ENCODE measurements around the gene RERE.

DNA sequence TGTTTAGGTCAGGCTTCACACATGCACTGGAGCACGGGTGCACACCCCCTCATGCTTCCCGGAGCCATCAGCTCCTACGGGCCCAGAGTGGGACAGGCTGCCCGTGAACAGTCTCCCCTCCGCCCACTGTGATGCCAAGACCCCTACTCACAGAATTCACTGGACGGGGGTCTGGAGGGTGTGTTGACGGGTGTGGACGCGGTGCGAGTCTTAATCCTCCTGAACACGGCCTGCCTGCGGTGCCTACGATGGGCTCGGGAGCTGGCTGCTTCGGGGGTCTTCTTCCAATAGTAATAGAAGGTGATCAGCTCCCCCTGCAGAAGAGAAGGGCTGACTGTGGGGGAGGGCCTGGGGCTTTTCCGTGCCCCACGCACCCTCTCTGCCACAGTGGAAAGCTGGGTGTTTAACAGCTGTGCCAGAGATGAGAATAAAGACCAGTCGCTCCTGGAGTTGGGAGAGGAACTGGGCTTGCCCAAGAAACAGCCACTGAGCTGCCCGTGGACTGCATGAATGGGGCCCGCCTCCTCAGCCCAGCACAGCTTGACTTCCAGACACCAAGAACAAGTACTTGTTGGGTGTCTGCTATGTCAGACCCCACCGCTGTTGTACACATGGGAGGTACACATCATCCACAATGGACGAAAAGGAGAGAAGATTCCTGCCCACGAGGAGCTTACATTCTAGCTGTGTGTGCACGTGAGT lies 451.6 kb downstream of the RERE start:
- TF ChIP-seq BHLHE40 (IDR thresholded peaks at IDR 0.05; ENCODE audit: borderline replicate concordance) (no peak), FOXM1 (IDR thresholded peaks at IDR 0.05; ENCODE audit: borderline replicate concordance) (no peak), TARDBP (IDR thresholded peaks at IDR 0.05) (no peak), SUZ12 (IDR thresholded peaks at IDR 0.05) (no peak), SP1 (IDR thresholded peaks at IDR 0.05) (no peak)
